ENCODE measurements around the gene PIGH.

PIGH gene

DNA sequence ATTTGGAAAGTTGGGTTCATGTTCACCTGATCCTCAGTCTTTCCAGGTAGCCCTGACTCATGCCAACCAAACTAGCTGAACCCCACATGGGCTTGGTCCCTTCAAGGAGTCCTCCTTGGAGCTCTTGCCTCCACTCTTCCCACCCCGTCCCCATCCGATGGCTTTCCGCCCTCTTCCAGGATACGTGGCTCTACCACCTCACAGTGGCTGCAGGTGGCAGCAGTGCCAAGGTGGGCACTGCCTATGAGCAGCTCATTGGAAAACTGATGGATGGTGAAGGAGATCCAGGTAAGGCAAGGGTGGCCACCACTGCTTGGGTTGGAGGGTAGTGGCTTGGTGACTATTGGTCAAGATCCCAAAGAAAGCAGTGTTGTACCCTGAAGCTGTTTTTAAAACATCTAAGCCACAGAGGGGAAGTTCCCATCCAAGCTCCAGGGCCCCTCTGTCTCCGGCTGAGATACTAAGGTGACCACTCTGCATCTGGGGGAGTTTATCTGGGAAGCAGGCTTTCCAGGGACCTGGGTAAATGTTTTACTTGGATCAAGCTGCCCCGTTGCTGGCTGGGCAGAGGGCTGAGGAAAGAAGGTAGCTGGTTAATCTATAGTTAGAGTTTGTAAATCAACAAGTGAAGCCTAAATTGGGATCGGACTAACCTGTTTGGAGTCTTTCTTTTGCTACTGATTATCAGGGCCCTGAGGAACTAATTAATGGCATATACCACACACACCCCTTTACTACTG is 23.7 kb downstream of the PIGH start:
- Histone ChIP-seq H3K36me3 (ENCODE audit: control insufficient read depth, insufficient read depth, low read length) (no peaks in the 10 kb centered on the region), H3K27me3 (ENCODE audit: control insufficient read depth, insufficient read depth, low read length, poor library complexity, severe bottlenecking) (no peaks in the 10 kb centered on the region), H3K4me3 (ENCODE audit: insufficient read depth, low read depth, low read length) (no peak overlapping the region), H3K9me3 (ENCODE audit: control insufficient read depth, low read length) (no peaks in the 10 kb centered on the region), H3K4me1 (ENCODE audit: control insufficient read depth, insufficient read depth, low read length) (no peaks in the 10 kb centered on the region), H3K27ac (ENCODE audit: insufficient read depth, low read depth, low read length, poor library complexity, severe bottlenecking) (no peak overlapping the region)
- 95% methylated on average over 7 of the region's 7 CpGs for WGBS, 2 experiments

DNA sequence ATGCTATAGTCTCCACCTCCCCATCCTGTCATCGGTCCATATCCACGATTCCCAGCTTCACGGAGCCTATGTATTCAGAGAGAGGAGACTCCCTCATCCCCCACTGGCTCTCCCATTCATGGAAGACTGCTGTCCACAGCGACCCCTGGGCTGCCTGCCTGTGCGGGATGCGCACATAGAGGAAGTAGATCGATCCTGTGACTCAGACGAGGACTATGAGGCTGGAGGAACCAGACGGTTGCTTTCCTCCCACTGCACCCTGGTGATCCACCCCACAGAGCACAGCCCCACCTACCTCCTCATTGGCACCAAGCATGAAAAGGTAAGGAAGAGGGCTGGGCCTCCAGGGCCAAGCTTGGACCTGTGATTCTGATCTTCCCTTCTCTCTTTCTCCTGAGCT is 24.4 kb downstream of the PIGH start:
- 90 to 93% methylated on average over 9 of the region's 9 CpGs for WGBS, 2 experiments

DNA sequence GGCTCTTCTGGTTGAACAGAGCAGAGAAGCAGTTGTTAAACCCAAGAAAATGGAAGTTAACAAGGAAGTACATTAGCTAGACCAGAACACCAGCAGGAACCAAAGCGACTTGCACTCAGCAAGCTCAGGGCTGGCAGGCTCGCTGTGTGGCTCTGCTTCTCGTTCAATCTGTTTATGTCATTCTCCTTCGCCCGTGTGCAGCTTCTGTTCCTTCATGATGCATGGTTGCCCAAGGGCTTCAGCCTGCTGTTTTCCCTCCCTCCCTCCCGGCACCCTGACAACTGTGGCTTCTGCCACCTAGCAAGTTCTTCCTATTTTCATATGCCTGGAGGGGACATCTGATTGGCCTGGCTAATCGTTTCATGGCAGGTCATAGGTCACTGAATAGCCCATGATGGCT is 25.3 kb downstream of the PIGH start:
- Histone ChIP-seq H3K27me3 (ENCODE audit: control insufficient read depth, insufficient read depth, low read length, poor library complexity, severe bottlenecking) (no peaks in the 10 kb centered on the region), H3K27ac (ENCODE audit: insufficient read depth, low read depth, low read length, poor library complexity, severe bottlenecking) (no peak overlapping the region), H3K4me3 (ENCODE audit: insufficient read depth, low read depth, low read length) (no peak overlapping the region), H3K4me1 (ENCODE audit: control insufficient read depth, insufficient read depth, low read length) (peaks cover under 1% of the 10 kb centered on the region), H3K9me3 (ENCODE audit: control insufficient read depth, low read length) (no peaks in the 10 kb centered on the region), H3K36me3 (ENCODE audit: control insufficient read depth, insufficient read depth, low read length) (no peaks in the 10 kb centered on the region)
- 93 to 94% methylated on average over 7 of the region's 7 CpGs for WGBS, 2 experiments

More for the DNA sequence above, 24.4 kb downstream of the PIGH start:
- H3K4me3 ChIP-seq (ENCODE audit: insufficient read depth, low read depth, low read length), result no peak overlapping the region
- H3K4me1 ChIP-seq (ENCODE audit: control insufficient read depth, insufficient read depth, low read length), result no peaks in the 10 kb centered on the region
- H3K9me3 ChIP-seq (ENCODE audit: control insufficient read depth, low read length), result no peaks in the 10 kb centered on the region
- H3K36me3 ChIP-seq (ENCODE audit: control insufficient read depth, insufficient read depth, low read length), result no peaks in the 10 kb centered on the region
- no peaks in the 10 kb centered on the region for H3K27me3 ChIP-seq (ENCODE audit: control insufficient read depth, insufficient read depth, low read length, poor library complexity, severe bottlenecking)
- no peak overlapping the region for H3K27ac ChIP-seq (ENCODE audit: insufficient read depth, low read depth, low read length, poor library complexity, severe bottlenecking)

DNA sequence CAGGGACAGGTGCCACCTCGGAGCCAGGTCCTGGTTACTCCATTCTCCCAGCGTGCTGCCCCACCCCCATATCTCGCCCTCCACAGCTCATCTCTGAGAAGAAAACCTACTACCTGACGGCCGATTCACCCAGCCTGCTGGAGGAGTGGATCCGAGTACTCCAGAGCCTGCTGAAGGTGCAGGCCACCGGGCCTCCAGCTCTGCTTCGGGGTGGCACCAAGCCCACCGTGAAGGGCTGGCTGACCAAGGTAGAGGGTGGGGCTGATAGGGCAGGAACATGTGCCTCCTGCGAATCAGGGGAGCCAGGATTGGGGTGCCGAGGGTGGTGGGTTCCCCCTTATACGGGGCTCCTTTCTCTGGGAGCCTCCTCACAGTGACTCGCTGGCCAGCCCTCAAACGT is 25.9 kb downstream of the PIGH start:
- no peaks in the 10 kb centered on the region for H3K36me3 ChIP-seq (ENCODE audit: control insufficient read depth, insufficient read depth, low read length)
- H3K27me3 ChIP-seq (ENCODE audit: control insufficient read depth, insufficient read depth, low read length, poor library complexity, severe bottlenecking), result no peaks in the 10 kb centered on the region
- WGBS, 2 experiments, result 88% methylated on average over 14 of the region's 14 CpGs
- H3K9me3 ChIP-seq (ENCODE audit: control insufficient read depth, low read length), result no peaks in the 10 kb centered on the region
- no peak overlapping the region for H3K27ac ChIP-seq (ENCODE audit: insufficient read depth, low read depth, low read length, poor library complexity, severe bottlenecking)
- H3K4me3 ChIP-seq (ENCODE audit: insufficient read depth, low read depth, low read length), result no peak overlapping the region
- peaks cover 7% of the 10 kb centered on the region for H3K4me1 ChIP-seq (ENCODE audit: control insufficient read depth, insufficient read depth, low read length)

DNA sequence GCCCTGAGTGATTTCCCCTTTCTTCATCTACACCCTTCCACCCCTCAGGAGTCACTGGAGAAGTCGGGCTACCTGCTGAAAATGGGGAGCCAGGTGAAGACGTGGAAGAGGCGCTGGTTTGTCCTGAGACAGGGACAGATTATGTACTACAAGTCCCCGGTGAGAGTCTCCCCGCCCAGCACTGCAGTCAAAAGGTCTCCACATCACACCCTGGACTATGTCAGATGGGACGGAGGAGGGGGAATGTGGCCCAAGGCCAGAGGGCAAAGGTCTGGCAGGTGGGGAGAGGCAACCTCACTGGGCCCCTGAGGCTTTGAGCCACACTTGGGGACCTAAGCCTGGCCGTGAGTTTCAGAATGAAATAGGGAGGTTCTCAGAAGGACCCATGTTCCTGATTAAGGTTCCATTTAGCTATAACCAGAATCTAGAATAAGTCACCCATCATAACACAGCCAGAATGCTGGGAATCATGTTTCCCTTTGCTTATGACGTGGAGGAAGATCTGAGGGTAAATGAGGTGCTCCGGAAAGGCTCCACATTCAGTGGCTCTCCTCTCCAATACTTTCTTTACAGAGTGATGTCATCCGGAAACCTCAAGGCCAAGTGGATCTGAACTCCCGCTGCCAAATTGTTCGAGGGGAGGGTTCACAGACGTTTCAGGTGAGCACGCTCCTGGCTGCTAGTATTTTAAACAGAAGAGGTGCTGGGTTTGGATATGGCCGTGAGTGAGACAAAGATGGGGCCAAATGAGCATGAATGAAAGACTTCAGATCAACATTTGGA is 26.6 kb downstream of the PIGH start:
- Histone ChIP-seq H3K36me3 (ENCODE audit: control insufficient read depth, insufficient read depth, low read length) (no peaks in the 10 kb centered on the region), H3K9me3 (ENCODE audit: control insufficient read depth, low read length) (no peaks in the 10 kb centered on the region), H3K27me3 (ENCODE audit: control insufficient read depth, insufficient read depth, low read length, poor library complexity, severe bottlenecking) (no peaks in the 10 kb centered on the region), H3K4me1 (ENCODE audit: control insufficient read depth, insufficient read depth, low read length) (peaks cover 8% of the 10 kb centered on the region), H3K27ac (ENCODE audit: insufficient read depth, low read depth, low read length, poor library complexity, severe bottlenecking) (no peak overlapping the region), H3K4me3 (ENCODE audit: insufficient read depth, low read depth, low read length) (no peak overlapping the region)
- WGBS, 2 experiments, result 94 to 95% methylated on average over 15 of the region's 15 CpGs

DNA sequence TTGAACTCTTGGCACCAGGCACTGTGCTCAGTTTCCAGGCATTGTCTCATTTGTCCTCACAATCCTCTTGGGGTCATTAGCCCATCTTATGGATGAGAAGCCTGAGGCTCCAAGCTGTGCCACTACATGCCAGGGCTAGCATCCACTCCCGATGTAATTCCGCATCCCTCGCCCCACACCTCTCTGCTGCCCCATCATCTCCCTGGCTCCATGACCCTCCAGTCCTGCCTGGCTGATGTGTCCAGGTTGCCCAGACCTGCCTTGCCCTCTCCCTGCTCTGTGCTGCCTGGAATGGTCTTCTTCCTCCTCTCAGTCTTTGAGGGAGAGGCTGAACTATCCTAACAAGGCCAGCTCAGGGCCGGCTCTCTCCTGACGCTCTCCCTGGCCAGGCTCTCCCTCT is 27.5 kb downstream of the PIGH start:
- Histone ChIP-seq H3K27me3 (ENCODE audit: control insufficient read depth, insufficient read depth, low read length, poor library complexity, severe bottlenecking) (no peaks in the 10 kb centered on the region), H3K27ac (ENCODE audit: insufficient read depth, low read depth, low read length, poor library complexity, severe bottlenecking) (no peak overlapping the region), H3K4me1 (ENCODE audit: control insufficient read depth, insufficient read depth, low read length) (peaks cover 8% of the 10 kb centered on the region), H3K9me3 (ENCODE audit: control insufficient read depth, low read length) (no peaks in the 10 kb centered on the region), H3K36me3 (ENCODE audit: control insufficient read depth, insufficient read depth, low read length) (no peaks in the 10 kb centered on the region), H3K4me3 (ENCODE audit: insufficient read depth, low read depth, low read length) (no peak overlapping the region)
- WGBS, 2 experiments, result 94 to 95% methylated on average over 5 of the region's 5 CpGs

DNA sequence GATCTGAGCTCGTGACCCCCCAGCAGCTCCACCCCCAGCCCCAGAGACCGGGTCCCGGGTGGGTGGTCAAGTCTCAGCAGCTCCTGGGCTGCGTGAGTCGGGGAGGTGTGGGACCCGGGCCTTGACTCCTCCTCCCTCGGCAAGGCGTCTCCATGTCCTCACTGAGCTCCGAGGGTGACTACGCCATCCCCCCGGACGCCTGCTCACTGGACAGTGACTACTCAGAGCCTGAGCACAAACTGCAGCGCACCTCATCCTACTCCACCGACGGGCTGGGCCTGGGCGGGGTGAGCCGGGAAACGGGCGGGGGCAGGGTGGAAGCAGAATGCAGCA is 28.1 kb downstream of the PIGH start:
- no peaks in the 10 kb centered on the region for H3K9me3 ChIP-seq (ENCODE audit: control insufficient read depth, low read length)
- no peak overlapping the region for H3K27ac ChIP-seq (ENCODE audit: insufficient read depth, low read depth, low read length, poor library complexity, severe bottlenecking)
- WGBS, 2 experiments, result 94 to 95% methylated on average over 19 of the region's 19 CpGs
- H3K4me1 ChIP-seq (ENCODE audit: control insufficient read depth, insufficient read depth, low read length), result peaks cover 8% of the 10 kb centered on the region
- no peaks in the 10 kb centered on the region for H3K36me3 ChIP-seq (ENCODE audit: control insufficient read depth, insufficient read depth, low read length)
- no peaks in the 10 kb centered on the region for H3K27me3 ChIP-seq (ENCODE audit: control insufficient read depth, insufficient read depth, low read length, poor library complexity, severe bottlenecking)
- no peak overlapping the region for H3K4me3 ChIP-seq (ENCODE audit: insufficient read depth, low read depth, low read length)

DNA sequence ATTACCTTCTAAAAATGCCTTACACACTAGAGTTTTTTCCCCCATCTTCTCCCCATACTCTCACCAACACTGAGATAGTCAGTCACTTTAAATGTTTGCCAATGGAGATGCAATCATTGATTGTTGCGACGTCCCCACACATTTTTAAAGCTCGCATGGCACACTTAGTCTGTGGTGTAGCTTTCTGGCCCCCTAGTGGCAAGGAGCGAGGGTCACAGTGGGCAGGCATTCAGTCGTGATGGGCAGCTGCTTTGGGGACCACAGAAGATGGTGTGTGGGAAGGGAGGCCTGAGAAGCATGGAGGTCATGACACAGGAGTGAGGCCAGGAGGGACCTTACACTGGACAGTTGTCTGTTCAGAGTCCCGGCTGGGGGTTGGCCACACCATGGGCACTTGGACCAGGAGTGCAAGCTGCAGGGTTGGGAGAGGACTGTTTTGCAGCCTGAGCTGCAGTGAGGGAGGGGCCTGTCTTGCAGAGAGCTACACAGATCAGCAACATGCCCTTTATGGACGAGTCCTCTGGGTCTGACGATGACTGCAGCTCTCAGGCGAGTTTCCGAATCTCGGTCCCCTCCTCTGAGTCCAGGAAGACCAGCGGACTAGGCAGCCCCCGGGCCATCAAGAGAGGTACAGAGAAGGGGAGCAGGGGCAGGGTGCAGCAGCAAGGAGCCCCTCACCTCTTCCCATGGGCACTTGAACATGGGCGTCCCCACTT is 28.6 kb downstream of the PIGH start:
- 62 to 63% methylated on average over 14 of the region's 14 CpGs for WGBS, 2 experiments
- H3K4me3 ChIP-seq (ENCODE audit: insufficient read depth, low read depth, low read length), result no peak overlapping the region
- H3K27ac ChIP-seq (ENCODE audit: insufficient read depth, low read depth, low read length, poor library complexity, severe bottlenecking), result no peak overlapping the region
- H3K27me3 ChIP-seq (ENCODE audit: control insufficient read depth, insufficient read depth, low read length, poor library complexity, severe bottlenecking), result no peaks in the 10 kb centered on the region
- H3K4me1 ChIP-seq (ENCODE audit: control insufficient read depth, insufficient read depth, low read length), result peaks cover 9% of the 10 kb centered on the region
- no peaks in the 10 kb centered on the region for H3K36me3 ChIP-seq (ENCODE audit: control insufficient read depth, insufficient read depth, low read length)
- H3K9me3 ChIP-seq (ENCODE audit: control insufficient read depth, low read length), result no peaks in the 10 kb centered on the region

DNA sequence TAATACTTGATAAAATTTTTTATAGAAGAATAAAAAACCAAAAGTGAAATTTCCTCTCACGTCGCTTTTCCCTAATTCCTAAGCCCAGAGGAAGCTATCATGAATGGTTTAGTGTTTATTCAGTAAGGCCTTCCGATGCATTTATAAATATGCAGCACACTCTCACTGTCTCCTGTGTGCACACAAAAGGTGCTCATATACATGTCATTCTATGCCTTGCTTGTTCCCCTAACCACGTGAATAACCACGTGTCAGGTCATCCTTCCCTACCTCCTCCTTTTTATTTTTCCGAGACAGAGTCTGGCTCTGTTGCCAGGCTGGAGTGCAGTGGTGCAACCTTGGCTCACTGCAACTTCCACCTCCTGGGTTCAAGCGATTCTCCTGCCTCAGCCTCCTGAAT is 29.6 kb downstream of the PIGH start:
- H3K27me3 ChIP-seq (ENCODE audit: control insufficient read depth, insufficient read depth, low read length, poor library complexity, severe bottlenecking), result no peaks in the 10 kb centered on the region
- H3K9me3 ChIP-seq (ENCODE audit: control insufficient read depth, low read length), result no peaks in the 10 kb centered on the region
- WGBS, 2 experiments, result 94 to 95% methylated on average over 7 of the region's 7 CpGs
- no peak overlapping the region for H3K4me3 ChIP-seq (ENCODE audit: insufficient read depth, low read depth, low read length)
- H3K36me3 ChIP-seq (ENCODE audit: control insufficient read depth, insufficient read depth, low read length), result no peaks in the 10 kb centered on the region
- H3K27ac ChIP-seq (ENCODE audit: insufficient read depth, low read depth, low read length, poor library complexity, severe bottlenecking), result no peak overlapping the region
- peaks cover 13% of the 10 kb centered on the region for H3K4me1 ChIP-seq (ENCODE audit: control insufficient read depth, insufficient read depth, low read length)

DNA sequence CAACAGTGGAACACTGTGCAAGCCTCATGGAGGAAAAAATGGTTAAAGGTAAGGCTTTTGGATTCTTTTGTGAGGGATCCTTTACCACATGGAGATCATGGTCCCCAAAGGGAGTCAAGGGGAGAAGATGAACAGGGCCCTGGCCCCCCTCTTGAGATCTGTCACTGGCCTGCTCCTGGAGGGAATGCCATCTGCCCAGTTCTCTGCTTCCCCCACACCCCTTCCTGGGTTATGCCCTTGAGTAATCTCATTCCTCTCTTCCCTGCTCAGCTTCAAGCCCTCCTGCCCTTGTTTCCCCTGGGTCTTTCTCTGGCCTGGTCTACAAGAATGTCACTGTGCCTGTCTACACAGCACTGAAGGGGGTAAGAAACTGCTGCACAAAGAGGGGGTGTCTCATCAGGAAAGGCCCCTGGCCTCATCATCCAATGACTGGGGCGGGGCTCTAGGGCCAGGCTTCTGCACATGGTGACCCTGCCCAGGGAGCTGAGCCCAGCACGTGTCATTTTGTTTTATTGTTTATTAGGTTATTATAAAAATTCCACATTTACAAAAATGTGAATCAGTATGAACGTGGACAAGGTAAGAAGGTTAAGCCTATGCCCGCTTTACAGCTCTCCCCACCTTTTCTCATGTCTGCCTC is 30.3 kb downstream of the PIGH start:
- 95 to 100% methylated on average over 3 of the region's 4 CpGs for WGBS, 2 experiments
- Histone ChIP-seq H3K9me3 (ENCODE audit: control insufficient read depth, low read length) (no peaks in the 10 kb centered on the region), H3K4me1 (ENCODE audit: control insufficient read depth, insufficient read depth, low read length) (peaks cover 13% of the 10 kb centered on the region), H3K27ac (ENCODE audit: insufficient read depth, low read depth, low read length, poor library complexity, severe bottlenecking) (no peak overlapping the region), H3K4me3 (ENCODE audit: insufficient read depth, low read depth, low read length) (no peak overlapping the region), H3K36me3 (ENCODE audit: control insufficient read depth, insufficient read depth, low read length) (no peaks in the 10 kb centered on the region), H3K27me3 (ENCODE audit: control insufficient read depth, insufficient read depth, low read length, poor library complexity, severe bottlenecking) (no peaks in the 10 kb centered on the region)

Measured in ectodermal cell (in vitro differentiated cells).